HL-60 (cell line): ENCODE results near the gene CPSF2.
A peak's percentile ranks its signal among the peaks of the same experiment; 100 is the strongest.

Experiments used
- DNase-seq, 2 experiments: peaks; one replicate each; pipeline ENCODE4 v3.0.0-alpha.2; 2010 to 2020; ENCODE audit warnings: low read depth in 1 of 2, low spot score in 1 of 2
- H3K27ac ChIP-seq: fragments of 250-450 bp; sonication (Bioruptor Pico); replicated peaks from 2 replicates; pipeline ENCODE4 v1.5.1; 2020; ENCODE audit warnings: mild to moderate bottlenecking, moderate library complexity
- H3K27me3 ChIP-seq: fragments of 250-450 bp; sonication (Bioruptor Pico); 2 replicates; pipeline ENCODE4 v1.5.1; 2021; ENCODE audit warnings: mild to moderate bottlenecking, moderate library complexity; ENCODE audit not compliant: insufficient read depth, poor library complexity, severe bottlenecking
- H3K4me3 ChIP-seq: replicated peaks from 2 replicates; pipeline ENCODE4 v1.5.1; 2011; ENCODE audit warnings: mild to moderate bottlenecking, control low read depth, low read length; ENCODE audit not compliant: insufficient read depth
- CTCF ChIP-seq: IDR thresholded peaks from one replicate; pipeline ENCODE4 v1.5.1; 2011; ENCODE audit warnings: low read length, control low read depth, inconsistent platforms; ENCODE audit not compliant: insufficient read depth
- GABPA ChIP-seq: IDR thresholded peaks from 2 replicates; pipeline ENCODE4 v1.6.1; 2012; ENCODE audit warnings: low read depth
- POLR2AphosphoS5 ChIP-seq: IDR thresholded peaks from 2 replicates; pipeline ENCODE4 v1.6.1; 2012; ENCODE audit warnings: low read depth
- SPI1 ChIP-seq: IDR thresholded peaks from 2 replicates; pipeline ENCODE4 v1.6.1; 2012; ENCODE audit warnings: low read depth, mild to moderate bottlenecking, borderline replicate concordance
- TF ChIP-seq, protein P1 (sequence below): IDR thresholded peaks from 2 replicates; pipeline ENCODE4 v1.6.1; 2012; ENCODE audit warnings: low read depth; ENCODE audit not compliant: insufficient replicate concordance

Gene CPSF2

GRCh38 chr14:92109490-92109889 lies 12.3 kb upstream of the CPSF2 start:
- no peak for TF ChIP-seq CTCF
- TF ChIP-seq, protein P1, sequence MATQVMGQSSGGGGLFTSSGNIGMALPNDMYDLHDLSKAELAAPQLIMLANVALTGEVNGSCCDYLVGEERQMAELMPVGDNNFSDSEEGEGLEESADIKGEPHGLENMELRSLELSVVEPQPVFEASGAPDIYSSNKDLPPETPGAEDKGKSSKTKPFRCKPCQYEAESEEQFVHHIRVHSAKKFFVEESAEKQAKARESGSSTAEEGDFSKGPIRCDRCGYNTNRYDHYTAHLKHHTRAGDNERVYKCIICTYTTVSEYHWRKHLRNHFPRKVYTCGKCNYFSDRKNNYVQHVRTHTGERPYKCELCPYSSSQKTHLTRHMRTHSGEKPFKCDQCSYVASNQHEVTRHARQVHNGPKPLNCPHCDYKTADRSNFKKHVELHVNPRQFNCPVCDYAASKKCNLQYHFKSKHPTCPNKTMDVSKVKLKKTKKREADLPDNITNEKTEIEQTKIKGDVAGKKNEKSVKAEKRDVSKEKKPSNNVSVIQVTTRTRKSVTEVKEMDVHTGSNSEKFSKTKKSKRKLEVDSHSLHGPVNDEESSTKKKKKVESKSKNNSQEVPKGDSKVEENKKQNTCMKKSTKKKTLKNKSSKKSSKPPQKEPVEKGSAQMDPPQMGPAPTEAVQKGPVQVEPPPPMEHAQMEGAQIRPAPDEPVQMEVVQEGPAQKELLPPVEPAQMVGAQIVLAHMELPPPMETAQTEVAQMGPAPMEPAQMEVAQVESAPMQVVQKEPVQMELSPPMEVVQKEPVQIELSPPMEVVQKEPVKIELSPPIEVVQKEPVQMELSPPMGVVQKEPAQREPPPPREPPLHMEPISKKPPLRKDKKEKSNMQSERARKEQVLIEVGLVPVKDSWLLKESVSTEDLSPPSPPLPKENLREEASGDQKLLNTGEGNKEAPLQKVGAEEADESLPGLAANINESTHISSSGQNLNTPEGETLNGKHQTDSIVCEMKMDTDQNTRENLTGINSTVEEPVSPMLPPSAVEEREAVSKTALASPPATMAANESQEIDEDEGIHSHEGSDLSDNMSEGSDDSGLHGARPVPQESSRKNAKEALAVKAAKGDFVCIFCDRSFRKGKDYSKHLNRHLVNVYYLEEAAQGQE = no peak
- TF ChIP-seq GABPA = no peak
- no peak for TF ChIP-seq POLR2AphosphoS5
- no peak for TF ChIP-seq SPI1
- DNase-seq = no peak
- Histone ChIP-seq H3K27ac (no peak overlapping the region), H3K27me3 (no peaks in the 10 kb centered on the region), H3K4me3 (no peak overlapping the region)

DNA sequence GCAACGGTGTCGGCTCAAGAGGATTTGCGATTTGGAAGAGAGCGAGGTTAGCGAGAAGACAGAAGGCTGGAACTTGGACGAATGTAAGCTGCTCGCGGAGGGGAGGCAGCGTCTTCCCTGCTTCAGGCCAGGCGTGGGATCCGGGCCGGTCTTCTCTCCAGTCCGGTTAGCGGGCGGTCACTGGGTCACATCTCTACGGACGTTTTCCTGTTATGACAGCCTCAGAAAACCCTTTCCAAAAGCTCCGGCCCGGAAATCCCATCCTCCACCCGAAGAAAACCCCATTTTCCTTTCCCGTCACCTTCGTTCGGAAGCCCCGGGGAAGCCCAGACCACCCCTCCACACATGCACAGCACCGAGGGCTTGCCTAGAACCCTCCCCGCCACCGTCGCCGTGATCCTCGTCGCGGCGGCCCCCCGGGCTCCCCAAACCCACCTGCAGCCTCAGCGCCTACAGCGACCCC lies 531 bp upstream of the CPSF2 start:
- Histone ChIP-seq H3K27ac (peak overlapping the region; percentile 99), H3K27me3 (no peaks in the 10 kb centered on the region), H3K4me3 (peak overlapping the region; percentile 81)
- peak in 1 of 2 experiments; percentile 15 for DNase-seq
- no peak; the same call in 1 of the 2 replicates for TF ChIP-seq POLR2AphosphoS5
- TF ChIP-seq, protein P1 = no peak

DNA sequence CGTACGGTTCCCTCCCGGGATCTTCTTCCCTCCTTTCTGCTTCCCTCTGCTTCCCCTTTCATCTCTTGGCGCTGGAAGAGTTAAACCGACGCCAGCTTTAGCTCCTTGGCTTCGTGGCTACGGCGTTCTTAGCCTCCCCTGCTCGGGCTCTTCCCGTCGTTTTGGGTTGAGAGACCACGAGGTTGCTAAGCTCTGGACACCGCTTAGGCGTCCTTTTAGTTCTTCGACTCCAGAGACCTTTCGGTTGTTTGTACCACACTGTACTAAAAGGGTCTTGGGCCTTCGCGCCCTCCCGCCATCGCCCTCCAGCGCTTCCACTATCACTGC lies 545 bp downstream of the CPSF2 start:
- Histone ChIP-seq H3K27ac (peak overlapping the region; percentile 99), H3K27me3 (no peaks in the 10 kb centered on the region), H3K4me3 (peak overlapping the region; percentile 81)
- TF ChIP-seq SPI1 = no peak; the same call in 1 of the 2 replicates
- TF ChIP-seq CTCF = no peak
- TF ChIP-seq GABPA = no peak
- no peak for TF ChIP-seq POLR2AphosphoS5
- TF ChIP-seq, protein P1 = no peak
- no peak for DNase-seq

DNA sequence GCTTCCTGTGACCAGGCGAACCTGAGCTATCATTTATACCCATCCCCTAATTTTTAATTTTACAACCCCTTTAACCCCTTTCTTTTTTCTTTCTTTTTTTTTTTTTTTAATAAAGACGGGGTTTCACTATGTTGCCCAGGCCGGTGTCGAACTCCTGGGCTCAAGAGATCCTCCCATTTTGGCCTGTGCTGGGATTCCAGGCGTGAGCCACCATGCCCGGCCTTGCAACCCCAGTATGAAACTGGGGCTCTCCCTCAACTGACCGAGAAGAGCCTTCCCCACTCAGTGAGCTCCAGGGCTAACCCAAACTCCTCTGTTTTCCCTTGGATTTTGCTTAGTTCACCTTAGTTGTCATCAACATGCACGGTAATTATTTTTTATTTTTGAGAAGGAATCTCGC lies 992 bp downstream of the CPSF2 start:
- TF ChIP-seq POLR2AphosphoS5 (no peak), GABPA (no peak), CTCF (no peak), SPI1 (no peak)
- TF ChIP-seq, protein P1 = no peak

More for the DNA sequence above, 992 bp downstream of the CPSF2 start:
- Histone ChIP-seq H3K4me3 (peak overlapping the region; percentile 81), H3K27ac (peak overlapping the region; percentile 99), H3K27me3 (no peaks in the 10 kb centered on the region)
- no peak for DNase-seq
